Measurements from ENCODE around the gene RFC3. TPM values are rescaled to one million over a fixed set of nuclear protein-coding genes. Genes with fewer than 3 reads are reported as not detected.

Gene RFC3
- total RNA-seq, 1 donor from 2014 or later: 7.4 TPM

DNA sequence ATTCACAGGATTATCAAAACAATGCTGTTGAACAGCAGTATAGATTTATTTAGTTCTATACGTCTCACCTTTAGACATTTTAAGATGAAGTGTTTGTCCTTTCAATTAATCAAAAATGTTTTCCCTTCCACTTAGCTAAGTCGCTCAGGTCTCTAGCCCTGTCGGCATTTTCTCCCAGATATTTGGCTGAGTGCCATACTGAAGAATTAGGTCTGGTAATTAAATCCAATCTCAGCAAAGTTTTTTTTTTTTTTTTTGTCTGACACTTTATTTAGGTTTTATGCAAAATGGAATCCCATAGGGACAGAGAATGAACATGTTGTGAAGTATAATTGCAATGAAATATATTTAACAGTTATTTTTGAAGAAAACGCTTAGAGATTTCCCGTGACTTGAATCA, 44.1 kb downstream of the RFC3 start:
- H3K36me3 ChIP-seq (ENCODE audit: control insufficient read depth, insufficient read depth, low read length): no peaks in the 10 kb centered on the region
- TF ChIP-seq, protein P1, sequence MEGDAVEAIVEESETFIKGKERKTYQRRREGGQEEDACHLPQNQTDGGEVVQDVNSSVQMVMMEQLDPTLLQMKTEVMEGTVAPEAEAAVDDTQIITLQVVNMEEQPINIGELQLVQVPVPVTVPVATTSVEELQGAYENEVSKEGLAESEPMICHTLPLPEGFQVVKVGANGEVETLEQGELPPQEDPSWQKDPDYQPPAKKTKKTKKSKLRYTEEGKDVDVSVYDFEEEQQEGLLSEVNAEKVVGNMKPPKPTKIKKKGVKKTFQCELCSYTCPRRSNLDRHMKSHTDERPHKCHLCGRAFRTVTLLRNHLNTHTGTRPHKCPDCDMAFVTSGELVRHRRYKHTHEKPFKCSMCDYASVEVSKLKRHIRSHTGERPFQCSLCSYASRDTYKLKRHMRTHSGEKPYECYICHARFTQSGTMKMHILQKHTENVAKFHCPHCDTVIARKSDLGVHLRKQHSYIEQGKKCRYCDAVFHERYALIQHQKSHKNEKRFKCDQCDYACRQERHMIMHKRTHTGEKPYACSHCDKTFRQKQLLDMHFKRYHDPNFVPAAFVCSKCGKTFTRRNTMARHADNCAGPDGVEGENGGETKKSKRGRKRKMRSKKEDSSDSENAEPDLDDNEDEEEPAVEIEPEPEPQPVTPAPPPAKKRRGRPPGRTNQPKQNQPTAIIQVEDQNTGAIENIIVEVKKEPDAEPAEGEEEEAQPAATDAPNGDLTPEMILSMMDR (IDR thresholded peaks at IDR 0.05; ENCODE audit: insufficient read depth, low read length, poor library complexity, severe bottlenecking): no peak
- no peaks in the 10 kb centered on the region for H3K27me3 ChIP-seq (ENCODE audit: control insufficient read depth, insufficient read depth, low read length)
- no peak overlapping the region for H3K4me3 ChIP-seq (ENCODE audit: low read depth, low read length)
- DNase-seq (ENCODE audit: low read depth): no peak

DNA sequence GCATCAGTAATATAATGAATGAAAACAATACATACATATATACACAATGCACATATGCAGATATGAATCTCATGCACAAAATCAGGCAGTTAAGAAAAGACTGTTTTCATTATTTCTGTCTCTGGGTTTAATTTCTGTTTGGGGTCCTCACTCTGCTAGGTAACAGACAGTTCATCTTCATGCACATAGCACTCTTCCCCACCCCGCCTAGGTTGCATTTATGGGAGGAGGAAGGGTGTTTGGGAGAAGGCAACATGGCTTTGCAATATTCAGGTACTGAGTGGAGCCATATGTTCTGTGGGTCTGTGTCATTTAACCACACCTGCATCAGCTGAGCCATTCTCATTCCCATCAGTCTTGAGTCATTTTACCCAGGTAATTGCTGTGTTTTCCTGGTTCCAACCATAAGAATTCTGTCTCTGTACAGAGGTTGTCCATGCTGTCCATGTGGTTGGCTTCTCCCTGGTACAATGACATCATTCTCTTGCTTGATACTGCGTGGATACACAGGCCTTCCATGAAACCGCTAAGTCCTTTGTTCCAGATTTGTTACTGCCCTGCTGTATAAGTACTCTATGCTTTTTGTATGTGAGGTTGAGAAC, 45.3 kb downstream of the RFC3 start:
- DNase-seq (ENCODE audit: low read depth): no peak

DNA sequence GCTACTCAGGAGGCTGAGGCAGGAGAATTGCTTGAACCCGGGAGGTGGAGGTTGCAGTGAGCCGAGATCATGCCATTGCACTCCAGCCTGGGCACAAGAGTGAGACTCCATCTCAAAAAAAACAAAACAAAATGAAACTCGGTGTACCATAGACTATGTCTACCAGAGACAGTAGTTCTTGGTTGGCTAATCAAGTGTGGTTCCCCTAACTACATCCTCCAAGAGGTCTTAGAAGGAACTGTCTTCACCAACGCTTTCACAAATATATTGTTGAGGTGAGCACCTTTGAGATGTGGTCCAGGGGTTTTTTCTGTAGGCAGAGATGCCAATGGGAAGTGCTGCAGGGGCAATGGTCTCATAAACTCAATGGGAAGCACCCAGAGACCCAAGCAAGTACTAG, 48.0 kb downstream of the RFC3 start:
- no peak overlapping the region for H3K4me3 ChIP-seq (ENCODE audit: low read depth, low read length)
- no peak for DNase-seq (ENCODE audit: low read depth)
- TF ChIP-seq, protein P1 (IDR thresholded peaks at IDR 0.05; ENCODE audit: insufficient read depth, low read length, poor library complexity, severe bottlenecking): no peak
- H3K27me3 ChIP-seq (ENCODE audit: control insufficient read depth, insufficient read depth, low read length): no peaks in the 10 kb centered on the region
- no peaks in the 10 kb centered on the region for H3K36me3 ChIP-seq (ENCODE audit: control insufficient read depth, insufficient read depth, low read length)

More for the DNA sequence above, 45.3 kb downstream of the RFC3 start:
- Histone ChIP-seq H3K4me3 (ENCODE audit: low read depth, low read length) (no peak overlapping the region), H3K27me3 (ENCODE audit: control insufficient read depth, insufficient read depth, low read length) (no peaks in the 10 kb centered on the region), H3K36me3 (ENCODE audit: control insufficient read depth, insufficient read depth, low read length) (no peaks in the 10 kb centered on the region)
- TF ChIP-seq, protein P1 (IDR thresholded peaks at IDR 0.05; ENCODE audit: insufficient read depth, low read length, poor library complexity, severe bottlenecking): no peak

DNA sequence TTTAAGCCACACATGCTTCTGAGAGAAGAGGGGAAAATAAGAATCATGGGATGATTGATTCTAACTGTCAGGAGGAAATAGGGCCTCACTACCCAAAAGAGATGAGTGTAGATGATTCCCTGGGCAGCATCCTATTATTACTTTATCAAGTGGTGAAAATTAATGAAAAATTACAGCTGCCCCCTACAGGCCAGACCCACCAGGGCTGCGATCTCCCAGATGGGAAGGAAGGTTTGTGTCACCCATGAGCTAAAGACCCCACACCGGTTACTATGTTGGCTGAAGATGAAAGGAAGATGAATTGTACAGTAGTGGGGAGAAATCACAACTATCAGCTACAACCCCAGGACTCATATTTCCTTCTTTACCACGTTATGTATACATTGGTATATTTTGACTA, 49.5 kb downstream of the RFC3 start:
- TF ChIP-seq, protein P1 (IDR thresholded peaks at IDR 0.05; ENCODE audit: insufficient read depth, low read length, poor library complexity, severe bottlenecking): no peak
- no peak for DNase-seq (ENCODE audit: low read depth)
- Histone ChIP-seq H3K36me3 (ENCODE audit: control insufficient read depth, insufficient read depth, low read length) (no peaks in the 10 kb centered on the region), H3K4me3 (ENCODE audit: low read depth, low read length) (no peak overlapping the region), H3K27me3 (ENCODE audit: control insufficient read depth, insufficient read depth, low read length) (no peaks in the 10 kb centered on the region)

DNA sequence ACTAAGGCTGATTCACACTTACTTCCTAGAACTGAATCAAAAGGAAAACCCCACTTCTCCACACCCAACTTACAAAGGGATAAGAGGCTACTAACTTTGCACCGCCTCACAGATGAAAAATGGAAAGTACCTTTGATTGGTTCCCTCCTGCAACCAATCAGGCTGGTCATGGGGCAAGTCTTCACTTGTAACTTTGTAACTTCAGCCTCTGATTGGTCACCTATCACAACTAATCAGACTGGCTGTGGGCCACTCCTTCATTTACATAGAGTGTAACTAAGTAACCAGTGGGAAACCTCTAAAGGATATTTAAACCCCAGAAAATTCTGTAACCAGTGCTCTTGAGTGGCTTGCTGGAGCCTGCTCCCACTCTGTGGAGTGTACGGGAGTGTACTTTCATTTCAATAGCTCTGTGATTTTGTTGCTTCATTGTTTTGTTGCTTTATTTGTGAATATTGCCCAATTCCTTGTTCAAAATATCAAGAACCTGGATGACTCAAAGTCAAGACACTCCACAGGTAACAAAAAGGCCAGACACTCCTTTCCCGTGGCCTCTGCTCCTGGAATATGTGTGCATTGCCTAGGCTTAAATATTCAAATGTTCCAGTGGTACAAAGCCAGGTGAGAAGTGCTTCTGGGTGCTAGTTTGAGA, 50.5 kb downstream of the RFC3 start:
- Histone ChIP-seq H3K36me3 (ENCODE audit: control insufficient read depth, insufficient read depth, low read length) (no peaks in the 10 kb centered on the region), H3K27me3 (ENCODE audit: control insufficient read depth, insufficient read depth, low read length) (no peaks in the 10 kb centered on the region), H3K4me3 (ENCODE audit: low read depth, low read length) (no peak overlapping the region)
- TF ChIP-seq, protein P1 (IDR thresholded peaks at IDR 0.05; ENCODE audit: insufficient read depth, low read length, poor library complexity, severe bottlenecking): no peak
- no peak for DNase-seq (ENCODE audit: low read depth)

DNA sequence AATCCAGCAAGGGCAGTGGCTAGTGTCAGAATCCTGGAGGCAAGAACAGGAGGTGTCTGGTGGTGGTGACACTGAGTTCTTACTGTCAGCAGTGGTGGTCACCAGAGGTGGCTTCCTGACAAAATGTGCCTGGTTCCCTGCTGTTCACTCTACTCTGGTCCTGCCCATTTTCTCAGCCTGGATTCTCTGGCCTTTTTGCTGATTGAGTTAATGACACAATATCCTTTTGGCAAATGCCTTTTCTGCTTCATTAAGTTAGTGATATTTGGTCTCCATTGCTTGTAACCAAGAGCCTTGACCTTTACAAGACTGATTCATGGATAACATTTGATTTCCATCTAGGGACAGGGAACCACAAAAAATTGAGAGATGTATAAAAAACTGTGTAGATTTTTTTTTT, 51.1 kb downstream of the RFC3 start:
- Histone ChIP-seq H3K27me3 (ENCODE audit: control insufficient read depth, insufficient read depth, low read length) (no peaks in the 10 kb centered on the region), H3K36me3 (ENCODE audit: control insufficient read depth, insufficient read depth, low read length) (no peaks in the 10 kb centered on the region), H3K4me3 (ENCODE audit: low read depth, low read length) (no peak overlapping the region)
- peak; percentile 50 for DNase-seq (ENCODE audit: low read depth)
- TF ChIP-seq, protein P1 (IDR thresholded peaks at IDR 0.05; ENCODE audit: insufficient read depth, low read length, poor library complexity, severe bottlenecking): no peak
